ENCODE data around the gene SF3B3.

The SF3B3 gene

GRCh38 chr16:70577256-70577698, 53.7 kb downstream of the SF3B3 start:
- DNase-seq (ENCODE audit: low read depth, low spot score) = peak; percentile 68
- in situ Hi-C loops (cut with HindIII; ENCODE audit: low sequenced_read_pairs) = no loop called here
- no peak for TF ChIP-seq CTCF (IDR thresholded peaks at IDR 0.05; ENCODE audit: low read depth, low read length)
- H3K4me3 ChIP-seq (ENCODE audit: low read depth, low read length) = no peak overlapping the region

- in situ Hi-C loops (cut with HindIII; ENCODE audit: low sequenced_read_pairs) = no loop called here
These were observed 54.4 kb downstream of the SF3B3 start for GRCh38 chr16:70578035-70578434.

GRCh38 chr16:70579248-70579647, 55.6 kb downstream of the SF3B3 start:
- no peak for DNase-seq (ENCODE audit: low read depth, low spot score)
- no peak for TF ChIP-seq CTCF (IDR thresholded peaks at IDR 0.05; ENCODE audit: low read depth, low read length)
- in situ Hi-C loops (cut with HindIII; ENCODE audit: low sequenced_read_pairs) = no loop called here
- H3K4me3 ChIP-seq (ENCODE audit: low read depth, low read length) = no peak overlapping the region

More at GRCh38 chr16:70578035-70578434, 54.4 kb downstream of the SF3B3 start:
- H3K4me3 ChIP-seq (ENCODE audit: low read depth, low read length) = no peak overlapping the region
- TF ChIP-seq CTCF (IDR thresholded peaks at IDR 0.05; ENCODE audit: low read depth, low read length) = no peak
- no peak for DNase-seq (ENCODE audit: low read depth, low spot score)

- H3K4me3 ChIP-seq (ENCODE audit: low read depth, low read length) = no peak overlapping the region
- no peak for TF ChIP-seq CTCF (IDR thresholded peaks at IDR 0.05; ENCODE audit: low read depth, low read length)
- in situ Hi-C loops (cut with HindIII; ENCODE audit: low sequenced_read_pairs) = no loop called here
- DNase-seq (ENCODE audit: low read depth, low spot score) = no peak
These were observed 56.3 kb downstream of the SF3B3 start for GRCh38 chr16:70579648-70580630.

GRCh38 chr16:70582280-70582978, 58.8 kb downstream of the SF3B3 start:
- DNase-seq (ENCODE audit: low read depth, low spot score) = no peak
- H3K4me3 ChIP-seq (ENCODE audit: low read depth, low read length) = no peak overlapping the region
- in situ Hi-C loops (cut with HindIII; ENCODE audit: low sequenced_read_pairs) = no loop called here
- peak; percentile 35 for TF ChIP-seq CTCF (IDR thresholded peaks at IDR 0.05; ENCODE audit: low read depth, low read length)

GRCh38 chr16:70586731-70587130, 63.1 kb downstream of the SF3B3 start:
- in situ Hi-C loops (cut with HindIII; ENCODE audit: low sequenced_read_pairs) = no loop called here
- no peak for TF ChIP-seq CTCF (IDR thresholded peaks at IDR 0.05; ENCODE audit: low read depth, low read length)
- DNase-seq (ENCODE audit: low read depth, low spot score) = no peak
- no peak overlapping the region for H3K4me3 ChIP-seq (ENCODE audit: low read depth, low read length)

All from astrocyte of the spinal cord (primary cell).